Stimulated activated CD4-positive, alpha-beta T cell treated with anti-CD3 and anti-CD28 coated beads, Interleukin-2, amount 100 ng/mL, for 4 hours (primary cell): ENCODE data around the gene PRPF18.

Experiments used
- DNase-seq: peaks from one replicate; pipeline ENCODE4 v3.0.0-alpha.2; 2020; ENCODE audit warnings: low read depth

The PRPF18 gene

GRCh38 chr10:13642293-13642692 lies 55.5 kb downstream of the PRPF18 start:
- no peak for DNase-seq

GRCh38 chr10:13643016-13643415 lies 56.3 kb downstream of the PRPF18 start:
- no peak for DNase-seq

- DNase-seq, result no peak
Observed at GRCh38 chr10:13644866-13645265, 58.1 kb downstream of the PRPF18 start.

GRCh38 chr10:13648425-13648824 lies 61.7 kb downstream of the PRPF18 start:
- no peak for DNase-seq

- no peak for DNase-seq
Observed at GRCh38 chr10:13649844-13650520, 63.2 kb downstream of the PRPF18 start.

GRCh38 chr10:13650961-13651360 lies 64.2 kb downstream of the PRPF18 start:
- DNase-seq, result no peak

- no peak for DNase-seq
Observed at GRCh38 chr10:13651969-13652720, 65.4 kb downstream of the PRPF18 start.

- DNase-seq, result no peak
Observed at GRCh38 chr10:13652860-13653259, 66.1 kb downstream of the PRPF18 start.

- no peak for DNase-seq
Observed at GRCh38 chr10:13654118-13654830, 67.5 kb downstream of the PRPF18 start.

GRCh38 chr10:13654846-13655245 lies 68.1 kb downstream of the PRPF18 start:
- DNase-seq, result no peak

GRCh38 chr10:13656337-13657100 lies 69.8 kb downstream of the PRPF18 start:
- DNase-seq, result no peak

- no peak for DNase-seq
Observed at GRCh38 chr10:13657101-13657680, 70.4 kb downstream of the PRPF18 start.

- no peak for DNase-seq
Observed at GRCh38 chr10:13658264-13658663, 71.5 kb downstream of the PRPF18 start.

- no peak for DNase-seq
Observed at GRCh38 chr10:13658871-13659685, 72.3 kb downstream of the PRPF18 start.

GRCh38 chr10:13659887-13660550 lies 73.3 kb downstream of the PRPF18 start:
- peak; percentile 53 for DNase-seq

GRCh38 chr10:13660551-13660920 lies 73.8 kb downstream of the PRPF18 start:
- DNase-seq, result no peak

GRCh38 chr10:13661256-13661655 lies 74.5 kb downstream of the PRPF18 start:
- DNase-seq, result no peak

GRCh38 chr10:13665516-13666262 lies 78.9 kb downstream of the PRPF18 start:
- no peak for DNase-seq

- DNase-seq, result no peak
Observed at GRCh38 chr10:13668126-13668525, 81.4 kb downstream of the PRPF18 start.
